ENCODE measurements around the gene BICDL1.
"Not testable (repeated sequence)": the region's sequence is repeated elsewhere in the genome, so short reads cannot be mapped to it uniquely, and the experiment has no call there.

Gene BICDL1

DNA sequence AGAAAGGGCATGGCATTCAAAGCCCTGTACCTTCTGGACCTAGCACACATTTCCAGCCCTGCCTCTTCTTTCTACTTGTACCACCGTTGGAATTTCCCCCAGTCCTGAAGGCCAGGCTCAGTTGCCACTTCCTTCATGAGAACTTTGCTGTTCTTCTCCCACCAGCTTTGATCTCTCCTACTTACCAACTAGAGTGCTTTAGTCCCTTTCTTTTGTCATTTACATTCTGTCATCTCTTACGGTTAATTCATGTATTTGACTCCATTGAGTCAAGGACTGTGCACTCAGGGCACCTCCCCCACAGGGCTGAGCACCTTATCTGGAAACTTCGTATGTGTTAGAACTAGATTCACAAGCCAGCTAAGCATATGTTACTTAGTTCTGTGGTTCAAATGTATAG lies 26.3 kb downstream of the BICDL1 start:
- no peak for DNase-seq (ENCODE audit: low read depth)
- H3K4me3 ChIP-seq (ENCODE audit: low read depth, low read length), result no peak overlapping the region
- TF ChIP-seq, protein P1, sequence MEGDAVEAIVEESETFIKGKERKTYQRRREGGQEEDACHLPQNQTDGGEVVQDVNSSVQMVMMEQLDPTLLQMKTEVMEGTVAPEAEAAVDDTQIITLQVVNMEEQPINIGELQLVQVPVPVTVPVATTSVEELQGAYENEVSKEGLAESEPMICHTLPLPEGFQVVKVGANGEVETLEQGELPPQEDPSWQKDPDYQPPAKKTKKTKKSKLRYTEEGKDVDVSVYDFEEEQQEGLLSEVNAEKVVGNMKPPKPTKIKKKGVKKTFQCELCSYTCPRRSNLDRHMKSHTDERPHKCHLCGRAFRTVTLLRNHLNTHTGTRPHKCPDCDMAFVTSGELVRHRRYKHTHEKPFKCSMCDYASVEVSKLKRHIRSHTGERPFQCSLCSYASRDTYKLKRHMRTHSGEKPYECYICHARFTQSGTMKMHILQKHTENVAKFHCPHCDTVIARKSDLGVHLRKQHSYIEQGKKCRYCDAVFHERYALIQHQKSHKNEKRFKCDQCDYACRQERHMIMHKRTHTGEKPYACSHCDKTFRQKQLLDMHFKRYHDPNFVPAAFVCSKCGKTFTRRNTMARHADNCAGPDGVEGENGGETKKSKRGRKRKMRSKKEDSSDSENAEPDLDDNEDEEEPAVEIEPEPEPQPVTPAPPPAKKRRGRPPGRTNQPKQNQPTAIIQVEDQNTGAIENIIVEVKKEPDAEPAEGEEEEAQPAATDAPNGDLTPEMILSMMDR (conservative IDR thresholded peaks at IDR 0.05; ENCODE audit: low read depth, low read length), result no peak

DNA sequence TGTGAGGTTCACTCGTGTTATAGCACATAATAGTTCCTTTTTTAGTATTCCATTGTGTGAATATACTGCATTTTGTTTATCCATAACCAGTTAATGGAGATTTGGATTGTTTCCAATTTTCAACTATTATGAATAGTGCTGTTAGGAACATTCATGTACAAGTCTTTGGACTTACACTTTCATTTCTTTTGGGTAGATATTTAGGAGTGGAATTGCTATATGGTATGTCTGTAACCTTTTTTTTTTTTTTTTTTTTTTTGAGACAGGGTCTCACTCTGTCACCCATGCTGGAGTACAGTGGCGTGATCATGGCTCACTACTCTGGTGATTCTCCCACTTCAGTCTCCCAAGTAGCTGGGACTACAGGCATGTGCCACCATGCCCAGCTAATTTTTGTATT lies 27.2 kb downstream of the BICDL1 start:
- not testable (repeated sequence) for DNase-seq (ENCODE audit: low read depth)

GRCh38 chr12:120019197-120019596 lies 30.2 kb downstream of the BICDL1 start:
- TF ChIP-seq, protein P1 (conservative IDR thresholded peaks at IDR 0.05; ENCODE audit: low read depth, low read length), result no peak
- no peak overlapping the region for H3K4me3 ChIP-seq (ENCODE audit: low read depth, low read length)
- DNase-seq (ENCODE audit: low read depth), result no peak

More for the DNA sequence above, 27.2 kb downstream of the BICDL1 start:
- H3K4me3 ChIP-seq (ENCODE audit: low read depth, low read length), result not testable (repeated sequence)

DNA sequence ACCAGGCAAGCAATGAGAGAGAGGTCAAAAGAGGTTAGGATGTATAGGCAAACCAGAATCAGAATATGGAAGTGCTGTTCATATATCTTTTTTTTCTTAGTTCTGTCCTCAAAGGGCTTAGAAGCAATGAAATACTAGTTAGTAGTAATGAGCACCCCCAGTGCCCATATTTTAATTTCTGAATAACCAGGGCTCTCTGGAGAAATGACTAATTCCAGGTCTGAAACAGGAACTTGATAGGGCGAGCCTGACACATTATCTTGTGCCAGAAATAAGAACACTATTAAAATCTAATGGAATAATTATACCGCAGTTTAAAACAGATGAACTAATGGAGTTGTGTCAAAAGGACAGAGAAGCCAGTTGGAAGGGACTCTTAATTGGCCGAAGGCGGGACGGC lies 30.9 kb downstream of the BICDL1 start:
- no peak for DNase-seq (ENCODE audit: low read depth)
- no peak overlapping the region for H3K4me3 ChIP-seq (ENCODE audit: low read depth, low read length)
- TF ChIP-seq, protein P1 (conservative IDR thresholded peaks at IDR 0.05; ENCODE audit: low read depth, low read length), result no peak

DNA sequence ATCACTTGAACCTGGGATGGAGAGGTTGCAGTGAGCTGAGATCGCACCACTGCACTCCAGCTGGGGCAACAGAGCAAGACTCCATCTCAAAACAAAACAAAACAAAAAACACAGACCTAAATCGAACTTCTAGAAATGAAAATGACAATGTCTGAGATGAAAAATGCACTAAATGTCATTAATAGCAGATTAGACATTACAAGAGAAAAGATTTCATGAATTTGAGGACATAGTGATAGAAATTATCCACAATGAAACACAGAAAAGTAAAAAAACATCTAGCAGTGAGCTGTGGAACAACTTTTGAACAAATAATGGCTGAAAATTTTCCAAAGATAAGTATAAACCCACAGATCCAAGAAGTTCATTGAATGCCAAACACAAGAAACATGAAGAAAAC lies 35.2 kb downstream of the BICDL1 start:
- TF ChIP-seq, protein P1 (conservative IDR thresholded peaks at IDR 0.05; ENCODE audit: low read depth, low read length), result no peak
- no peak for DNase-seq (ENCODE audit: low read depth)
- H3K4me3 ChIP-seq (ENCODE audit: low read depth, low read length), result no peak overlapping the region

GRCh38 chr12:120025640-120026039 lies 36.6 kb downstream of the BICDL1 start:
- TF ChIP-seq, protein P1 (conservative IDR thresholded peaks at IDR 0.05; ENCODE audit: low read depth, low read length), result no peak
- no peak overlapping the region for H3K4me3 ChIP-seq (ENCODE audit: low read depth, low read length)
- DNase-seq (ENCODE audit: low read depth), result no peak

DNA sequence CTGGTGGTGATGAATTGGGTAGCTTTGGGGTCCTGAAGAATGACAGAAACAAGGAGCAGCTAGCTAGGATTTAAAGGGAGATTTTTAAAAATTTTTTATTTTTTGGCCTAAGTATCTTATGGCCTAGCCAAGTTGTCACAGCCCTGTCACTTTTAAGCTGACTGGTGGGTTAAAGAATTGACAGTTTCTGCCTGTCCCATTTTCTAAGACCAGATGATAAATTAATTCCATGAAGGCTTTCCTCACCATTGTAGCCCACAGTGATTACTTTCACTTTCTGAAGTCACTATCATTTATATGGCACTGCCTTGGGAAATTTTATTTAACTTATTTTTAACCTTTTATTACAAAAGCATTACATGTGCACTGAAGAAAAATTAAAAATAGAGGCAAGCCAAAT lies 43.2 kb downstream of the BICDL1 start:
- no peak overlapping the region for H3K4me3 ChIP-seq (ENCODE audit: low read depth, low read length)
- no peak for DNase-seq (ENCODE audit: low read depth)
- TF ChIP-seq, protein P1 (conservative IDR thresholded peaks at IDR 0.05; ENCODE audit: low read depth, low read length), result no peak

DNA sequence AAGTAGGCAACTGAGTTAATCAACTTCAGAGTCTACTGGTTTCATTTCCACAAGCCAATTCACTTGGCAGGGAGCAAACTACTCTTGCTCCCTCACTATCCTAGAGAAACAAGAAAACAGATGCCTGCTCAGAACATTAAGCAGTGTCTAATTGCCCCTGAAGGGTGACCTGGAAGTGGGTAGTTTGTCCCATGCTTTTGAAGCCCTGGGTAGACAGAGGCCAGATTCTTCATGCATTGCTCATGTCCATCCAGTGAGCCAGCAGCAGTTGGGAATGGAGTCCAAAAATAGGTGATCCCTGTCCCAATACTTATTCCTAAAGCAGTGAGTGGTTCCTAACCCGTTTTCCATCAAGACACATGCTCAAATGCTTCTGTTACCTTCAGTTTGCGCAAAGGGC lies 48.8 kb downstream of the BICDL1 start:
- no peak overlapping the region for H3K4me3 ChIP-seq (ENCODE audit: low read depth, low read length)
- TF ChIP-seq, protein P1 (conservative IDR thresholded peaks at IDR 0.05; ENCODE audit: low read depth, low read length), result no peak
- DNase-seq (ENCODE audit: low read depth), result no peak
